Lung (tissue), 12 donors: ENCODE measurements around the gene SLC38A9. TPM values are rescaled to one million over a fixed set of nuclear protein-coding genes. Genes with fewer than 3 reads are reported as not detected.

ENCODE experiments used
- ATAC-seq: fragments of 200-7000 bp; cut with Tn5 transposase; one replicate; pipeline ENCODE4 v1.9.1; 2020; ENCODE audit warnings: moderate number of reproducible peaks; ENCODE audit not compliant: insufficient read depth, low FRiP score
- DNase-seq, 3 donors: peaks; one replicate each; pipeline ENCODE4 v3.0.0-alpha.2; 2013 to 2017
- H3K27ac ChIP-seq, 2 donors: one replicate each; pipeline ENCODE4 v1.5.1; 2013; ENCODE audit warnings: mild to moderate bottlenecking in 2 of 2, moderate library complexity in 2 of 2, control low read depth in 1 of 2, inconsistent platforms in 1 of 2, low read depth in 1 of 2, low read length in 1 of 2
- H3K27me3 ChIP-seq, 3 donors: one replicate each; pipeline ENCODE4 v1.5.1; 2013; ENCODE audit warnings: low read length in 2 of 3; ENCODE audit not compliant: control insufficient read depth in 3 of 3, insufficient read depth in 3 of 3
- H3K36me3 ChIP-seq, 4 donors: one replicate each; pipeline ENCODE4 v1.5.1; 2013; ENCODE audit warnings: low read length in 4 of 4, mild to moderate bottlenecking in 1 of 4, moderate library complexity in 1 of 4; ENCODE audit not compliant: control insufficient read depth in 4 of 4, insufficient read depth in 4 of 4
- H3K4me1 ChIP-seq, 5 donors: one replicate each; pipeline ENCODE4 v1.5.1; 2013; ENCODE audit warnings: low read length in 5 of 5, mild to moderate bottlenecking in 2 of 5, moderate library complexity in 1 of 5; ENCODE audit not compliant: control insufficient read depth in 5 of 5, insufficient read depth in 5 of 5
- H3K4me3 ChIP-seq: one replicate; pipeline ENCODE4 v1.5.1; 2013; ENCODE audit warnings: mild to moderate bottlenecking, control low read depth, moderate library complexity
- H3K9ac ChIP-seq, 2 donors: one replicate each; pipeline ENCODE4 v1.5.1; 2013; ENCODE audit warnings: low read length in 2 of 2, control low read depth in 1 of 2; ENCODE audit not compliant: insufficient read depth in 1 of 2
- H3K9me3 ChIP-seq, 4 donors: one replicate each; pipeline ENCODE4 v1.5.1; 2013; ENCODE audit warnings: low read length in 3 of 4, mild to moderate bottlenecking in 1 of 4, moderate library complexity in 1 of 4; ENCODE audit not compliant: control insufficient read depth in 4 of 4, insufficient read depth in 3 of 4
- WGBS, 2 donors: extraction: QIAGEN DNeasy Blood & Tissue Kit; methylation state at CpG; one replicate each; pipeline ENCODE4 v1.1.7; 2013; 5-methylcytosine and 5-hydroxymethylcytosine counted together
- polyA plus RNA-seq, 2 donors: library from polyadenylated mRNA; stranded (reverse); fragments of 200-250 nt; gene quantifications; one replicate each; pipeline ENCODE4 v1.2.1, GENCODE V29; 2013
- total RNA-seq, 2 donors: library from RNA; depleted of rRNA in 1 of 2; stranded (reverse); fragments of >200 nt in 1 of 2; gene quantifications; one replicate each; pipeline ENCODE4 v1.2.1, GENCODE V29; 2014 to 2021
- TF ChIP-seq, protein P1 (sequence below): IDR thresholded peaks from 2 replicates; pipeline ENCODE4 v1.5.1; 2012; ENCODE audit warnings: mild to moderate bottlenecking; ENCODE audit errors: control extremely low read depth, extremely low read depth
- donor health status: control.
- donor health status: control.
- donor health status: Bipolar disorder and iron deficiency.
- donor health status: healthy.
- donor health status: DM: yes; HTN: yes; CAD: no.

SLC38A9 gene
- total and polyA plus RNA-seq, 4 donors = 8.5 to 64.2 (median 14.5) TPM

DNA sequence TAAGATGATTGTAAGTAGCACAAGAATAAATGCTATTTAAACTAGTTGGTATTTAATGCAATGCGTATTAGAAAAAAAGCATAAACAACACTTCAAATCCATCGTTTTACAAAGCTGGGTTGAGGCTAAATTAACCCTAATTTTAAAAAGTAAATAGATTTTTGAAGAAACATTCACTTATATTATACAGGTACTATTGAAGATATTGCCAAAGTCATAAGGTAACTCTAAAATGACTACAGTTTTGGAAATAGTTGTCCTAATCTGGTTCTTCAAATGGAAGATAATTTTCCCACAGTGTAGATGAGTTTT, 20.1 kb downstream of the SLC38A9 start:
- Histone ChIP-seq H3K4me3 (no peak overlapping the region), H3K9me3 (no peaks in the 10 kb centered on the region), H3K4me1 (peaks cover 0 to 24% (median 10%) of the 10 kb centered on the region in 5 donors), H3K36me3 (peaks cover 0 to 2% (median 0%) of the 10 kb centered on the region in 4 donors), H3K27me3 (no peaks in the 10 kb centered on the region), H3K27ac (no peak overlapping the region), H3K9ac (no peak overlapping the region)
- TF ChIP-seq, protein P1, sequence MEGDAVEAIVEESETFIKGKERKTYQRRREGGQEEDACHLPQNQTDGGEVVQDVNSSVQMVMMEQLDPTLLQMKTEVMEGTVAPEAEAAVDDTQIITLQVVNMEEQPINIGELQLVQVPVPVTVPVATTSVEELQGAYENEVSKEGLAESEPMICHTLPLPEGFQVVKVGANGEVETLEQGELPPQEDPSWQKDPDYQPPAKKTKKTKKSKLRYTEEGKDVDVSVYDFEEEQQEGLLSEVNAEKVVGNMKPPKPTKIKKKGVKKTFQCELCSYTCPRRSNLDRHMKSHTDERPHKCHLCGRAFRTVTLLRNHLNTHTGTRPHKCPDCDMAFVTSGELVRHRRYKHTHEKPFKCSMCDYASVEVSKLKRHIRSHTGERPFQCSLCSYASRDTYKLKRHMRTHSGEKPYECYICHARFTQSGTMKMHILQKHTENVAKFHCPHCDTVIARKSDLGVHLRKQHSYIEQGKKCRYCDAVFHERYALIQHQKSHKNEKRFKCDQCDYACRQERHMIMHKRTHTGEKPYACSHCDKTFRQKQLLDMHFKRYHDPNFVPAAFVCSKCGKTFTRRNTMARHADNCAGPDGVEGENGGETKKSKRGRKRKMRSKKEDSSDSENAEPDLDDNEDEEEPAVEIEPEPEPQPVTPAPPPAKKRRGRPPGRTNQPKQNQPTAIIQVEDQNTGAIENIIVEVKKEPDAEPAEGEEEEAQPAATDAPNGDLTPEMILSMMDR = no peak
- DNase-seq = no peak
- ATAC-seq = no peak
- WGBS, 2 donors = 80 to 88% methylated on average over 2 of the region's 2 CpGs

DNA sequence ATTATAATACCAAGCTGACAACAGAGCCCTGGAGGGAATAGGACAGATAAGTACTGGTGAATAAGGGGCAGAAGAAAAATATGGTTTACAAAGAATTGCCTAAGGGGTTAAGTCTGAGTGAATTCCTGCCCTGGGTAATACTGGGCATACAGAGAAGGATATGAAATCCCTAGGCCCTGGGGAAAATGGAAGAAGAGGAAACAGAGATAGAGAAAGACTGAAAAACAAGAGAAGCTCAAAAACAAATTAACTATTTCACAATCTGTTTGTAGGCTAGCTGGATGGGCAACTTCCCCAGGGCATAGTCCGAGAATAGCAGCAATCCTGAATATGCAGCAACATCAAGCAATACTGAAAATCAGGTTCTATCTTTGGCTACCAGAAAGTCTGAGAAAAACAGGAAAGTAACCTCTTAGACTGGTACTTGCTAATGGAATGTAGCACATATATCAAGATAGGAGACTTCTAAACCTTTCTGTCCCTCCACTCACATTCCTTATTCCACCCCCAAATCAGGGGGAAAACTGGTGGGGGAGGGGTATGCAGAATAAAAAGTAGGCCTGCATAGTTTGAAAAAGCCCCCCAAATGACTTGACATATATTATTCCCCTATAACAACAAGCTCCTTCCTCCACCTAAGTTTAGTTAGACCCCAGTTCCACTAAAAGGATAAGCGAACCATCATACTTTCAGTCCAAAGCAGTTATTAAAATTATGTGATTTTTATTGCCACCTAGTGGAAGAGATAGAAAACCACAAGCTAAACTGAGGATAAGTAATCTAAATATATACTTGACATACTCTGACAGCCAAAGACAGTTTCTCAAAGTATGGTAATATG, 20.6 kb downstream of the SLC38A9 start:
- no peaks in the 10 kb centered on the region for H3K27me3 ChIP-seq
- DNase-seq = peak in 2 of 3 donors; percentile 81 to 84
- H3K36me3 ChIP-seq = peaks cover 0 to 2% (median 0%) of the 10 kb centered on the region in 4 donors
- H3K27ac ChIP-seq = peak overlapping the region in 1 of 2 donors; percentile 60
- H3K4me3 ChIP-seq = no peak overlapping the region
- 34 to 56% methylated on average over 2 of the region's 2 CpGs for WGBS, 2 donors
- TF ChIP-seq, protein P1 = peak; percentile 45
- ATAC-seq = peak; percentile 27
- peaks cover 0 to 24% (median 10%) of the 10 kb centered on the region in 5 donors for H3K4me1 ChIP-seq
- peak overlapping the region in 1 of 2 donors; percentile 47 for H3K9ac ChIP-seq
- no peaks in the 10 kb centered on the region for H3K9me3 ChIP-seq

DNA sequence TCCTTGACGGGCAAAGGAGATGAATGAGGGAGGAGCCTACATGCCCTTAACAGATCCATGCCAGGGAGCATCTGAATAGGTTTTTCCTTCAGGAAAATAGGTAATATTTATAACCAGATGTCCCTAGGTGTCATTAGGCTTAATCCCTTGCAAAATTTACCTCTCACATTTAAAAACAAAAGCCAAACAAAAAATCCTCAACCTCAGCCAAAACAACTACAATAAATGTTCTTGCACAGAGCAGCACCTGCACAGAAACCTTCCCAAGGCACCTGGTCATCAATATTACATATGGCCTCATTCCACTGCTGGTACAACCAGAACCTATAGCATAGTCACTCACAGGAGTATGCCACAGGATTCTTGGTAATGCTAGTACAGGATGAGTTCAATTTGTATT, 30.1 kb downstream of the SLC38A9 start:
- 62 to 85% methylated on average over 1 of the region's 1 CpG for WGBS, 2 donors
- Histone ChIP-seq H3K27me3 (no peaks in the 10 kb centered on the region), H3K9me3 (no peaks in the 10 kb centered on the region), H3K4me1 (peaks cover 0 to 18% (median 5%) of the 10 kb centered on the region in 5 donors), H3K36me3 (no peaks in the 10 kb centered on the region), H3K4me3 (no peak overlapping the region), H3K27ac (no peak overlapping the region), H3K9ac (no peak overlapping the region)
- TF ChIP-seq, protein P1 = no peak
- ATAC-seq = no peak
- DNase-seq = no peak

DNA sequence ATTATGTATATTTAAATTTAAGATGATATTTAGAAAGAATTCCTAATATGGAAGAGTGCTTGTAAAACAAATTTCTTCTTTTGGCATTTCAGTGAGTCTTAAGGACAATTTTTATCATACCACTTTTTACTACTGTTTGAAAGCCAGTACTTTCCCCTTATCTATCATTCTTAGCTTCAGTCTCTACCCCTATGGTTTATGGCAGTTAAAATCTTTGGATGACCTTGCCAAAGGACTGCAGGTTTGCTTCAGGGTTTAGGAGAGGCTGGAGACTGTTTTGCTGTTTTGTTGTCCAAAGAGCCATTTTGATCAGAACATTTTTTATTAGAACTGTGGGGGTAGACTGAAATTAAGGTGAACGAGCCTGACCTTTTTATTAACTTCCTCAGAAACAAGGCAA, 30.8 kb downstream of the SLC38A9 start:
- 92 to 95% methylated on average over 1 of the region's 1 CpG for WGBS, 2 donors
- peaks cover 0 to 18% (median 5%) of the 10 kb centered on the region in 5 donors for H3K4me1 ChIP-seq
- ATAC-seq (no peak), DNase-seq (no peak)
- TF ChIP-seq, protein P1 = no peak
- H3K9me3 ChIP-seq = no peaks in the 10 kb centered on the region
- H3K36me3 ChIP-seq = no peaks in the 10 kb centered on the region
- no peak overlapping the region for H3K4me3 ChIP-seq
- no peak overlapping the region for H3K27ac ChIP-seq
- H3K9ac ChIP-seq = no peak overlapping the region
- H3K27me3 ChIP-seq = no peaks in the 10 kb centered on the region
